Keratinocyte (primary cell): Measurements from ENCODE around the gene KIFC3. TPM values are rescaled to one million over a fixed set of nuclear protein-coding genes. Genes with fewer than 3 reads are reported as not detected.

ENCODE experiments used
- DNase-seq: peaks from one replicate; pipeline ENCODE4 v3.0.0-alpha.2; 2011; ENCODE audit warnings: low read depth, missing footprints, low spot score
- FAIRE-seq: peaks from 2 replicates; lab custom pipeline; 2011; peaks lifted over from hg19 to GRCh38; lab: Jason Lieb, UNC
- H2AFZ ChIP-seq: 2 replicates; pipeline ENCODE4 v1.6.0; 2012; ENCODE audit warnings: low read length, control low read depth, inconsistent platforms; ENCODE audit not compliant: control insufficient read depth
- H3K27ac ChIP-seq: 2 replicates; pipeline ENCODE4 v1.5.1; 2011; ENCODE audit warnings: low read length; ENCODE audit not compliant: control insufficient read depth, insufficient read depth
- H3K27me3 ChIP-seq: 3 replicates; pipeline ENCODE4 v1.6.0; 2011; ENCODE audit warnings: low read length; ENCODE audit not compliant: control insufficient read depth, insufficient read depth; ENCODE audit errors: extremely low read depth
- H3K36me3 ChIP-seq, 2 experiments: 2 replicates in 1 of 2; 3 replicates in 1 of 2; pipeline ENCODE4 v1.5.1; 2011; ENCODE audit warnings: low read length in 2 of 2, mild to moderate bottlenecking in 1 of 2; ENCODE audit not compliant: control insufficient read depth in 2 of 2, insufficient read depth in 2 of 2; ENCODE audit errors: extremely low read depth in 1 of 2
- H3K4me1 ChIP-seq: 3 replicates; pipeline ENCODE4 v1.5.1; 2011; ENCODE audit warnings: low read length; ENCODE audit not compliant: control insufficient read depth, insufficient read depth; ENCODE audit errors: extremely low read depth
- H3K4me2 ChIP-seq: 3 replicates; pipeline ENCODE4 v1.6.0; 2011; ENCODE audit warnings: low read depth, low read length; ENCODE audit not compliant: control insufficient read depth, insufficient read depth; ENCODE audit errors: extremely low read depth
- H3K4me3 ChIP-seq, 3 experiments: fragments of 200-600 bp in 1 of 3; sonication (generic) in 1 of 3; 2 replicates in 2 of 3; 3 replicates in 1 of 3; pipeline ENCODE4 v1.5.1; 2011 to 2016; ENCODE audit warnings: low read length in 3 of 3, mild to moderate bottlenecking in 3 of 3, control low read depth in 2 of 3, inconsistent platforms in 1 of 3, low read depth in 1 of 3, mixed read lengths in 1 of 3, mixed run types in 1 of 3, moderate library complexity in 1 of 3; ENCODE audit not compliant: control insufficient read depth in 2 of 3, insufficient read depth in 2 of 3; ENCODE audit errors: extremely low read depth in 1 of 3
- H3K79me2 ChIP-seq: 2 replicates; pipeline ENCODE4 v1.6.0; 2012; ENCODE audit warnings: low read length; ENCODE audit not compliant: control insufficient read depth, insufficient read depth
- H3K9ac ChIP-seq: 3 replicates; pipeline ENCODE4 v1.6.0; 2011; ENCODE audit warnings: low read length; ENCODE audit not compliant: control insufficient read depth, insufficient read depth; ENCODE audit errors: extremely low read depth
- H3K9me1 ChIP-seq: 3 replicates; pipeline ENCODE4 v1.6.0; 2011; ENCODE audit warnings: low read length; ENCODE audit not compliant: control insufficient read depth, insufficient read depth; ENCODE audit errors: extremely low read depth
- H3K9me3 ChIP-seq: 2 replicates; pipeline ENCODE4 v1.5.1; 2012; ENCODE audit warnings: low read depth, low read length; ENCODE audit not compliant: control insufficient read depth
- H4K20me1 ChIP-seq: 3 replicates; pipeline ENCODE4 v1.6.0; 2011; ENCODE audit warnings: low read length; ENCODE audit not compliant: control insufficient read depth, insufficient read depth; ENCODE audit errors: extremely low read depth
- EZH2 ChIP-seq: IDR thresholded peaks from one replicate; pipeline ENCODE4 v1.6.1; 2012; ENCODE audit warnings: inconsistent platforms, mild to moderate bottlenecking, low read length, moderate library complexity
- dilution Hi-C: fragments of 300-500 bp; cut with MboI; formaldehyde crosslinking; loops from one replicate; pipeline ENCODE4 v1.7.0; 2020; ENCODE audit warnings: low sequenced_read_pairs; ENCODE audit not compliant: extremely low pct_ligation_motif_present
- polyA plus RNA-seq, 5 experiments: library from polyadenylated mRNA; depleted of rRNA in 3 of 5; stranded (reverse) in 3 of 5; stranded (forward) in 1 of 5; unstranded in 1 of 5; fragments of >200 nt; gene quantifications; 1 replicate in 1 of 5; 2 replicates in 3 of 5; 3 replicates in 1 of 5; pipeline versions ENCODE4 v1.2.1 to v1.2.3, GENCODE V29; 2011 to 2012; ENCODE audit warnings: missing spikeins in 2 of 5, low read depth in 1 of 5, low replicate concordance in 1 of 5
- TF ChIP-seq, protein P1 (sequence below), 3 experiments: IDR thresholded peaks in 1 of 3; conservative IDR thresholded peaks in 1 of 3; optimal IDR thresholded peaks in 1 of 3; 2 replicates in 2 of 3; 3 replicates in 1 of 3; pipeline versions ENCODE3 to v1.5.1; 2011; ENCODE audit warnings: low read length in 3 of 3, mild to moderate bottlenecking in 3 of 3, moderate library complexity in 2 of 3, control low read depth in 1 of 3, inconsistent platforms in 1 of 3; ENCODE audit not compliant: insufficient read depth in 2 of 3; ENCODE audit errors: extremely low read depth in 1 of 3

KIFC3 gene
- polyA plus RNA-seq, 1 donor (not counting 4 experiments of a cell fraction or from before 2014, with no cell fraction given), result 22.7 TPM

DNA sequence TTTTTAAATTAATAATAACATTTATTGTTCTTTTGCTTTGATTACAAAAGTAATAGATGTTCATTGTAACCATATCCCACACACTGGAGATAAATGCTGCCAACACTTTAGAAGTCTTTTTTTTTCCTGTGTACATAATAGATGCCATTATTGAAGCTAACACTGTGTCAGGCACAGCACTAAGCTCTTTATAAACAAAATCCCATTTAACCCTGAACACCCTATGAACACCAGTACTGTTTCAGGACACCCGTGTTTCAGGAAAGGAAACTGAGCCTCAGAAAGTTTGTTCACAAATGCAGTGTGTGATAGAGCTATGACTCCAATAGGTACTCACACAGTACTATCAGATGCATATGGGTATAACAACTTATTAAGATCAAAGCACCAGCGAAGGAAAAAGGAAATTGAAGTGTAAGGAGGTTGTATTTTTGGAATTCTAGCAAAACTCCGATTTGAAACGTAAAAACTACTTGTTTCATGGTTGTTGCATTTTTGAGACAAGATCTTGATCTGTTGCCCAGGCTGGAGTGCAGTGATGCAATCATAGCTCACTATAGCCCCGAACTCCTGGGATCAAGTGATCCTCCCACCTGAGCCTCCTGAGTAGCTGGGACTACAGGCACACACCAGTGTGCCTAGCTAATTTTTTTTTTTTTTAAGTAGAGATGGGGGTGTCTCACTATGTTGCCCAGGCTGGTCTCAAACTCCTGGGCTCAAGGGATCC lies 2.0 kb upstream of the KIFC3 start:
- Histone ChIP-seq H3K4me3 (no peak overlapping the region), H3K27me3 (no peaks in the 10 kb centered on the region), H3K4me1 (peaks cover 59% of the 10 kb centered on the region), H3K9me3 (no peaks in the 10 kb centered on the region), H3K4me2 (no peak overlapping the region), H4K20me1 (no peaks in the 10 kb centered on the region), H3K9ac (no peak overlapping the region), H3K79me2 (peaks cover 24% of the 10 kb centered on the region), H3K36me3 (no peaks in the 10 kb centered on the region), H2AFZ (no peak overlapping the region), H3K27ac (no peak overlapping the region), H3K9me1 (no peaks in the 10 kb centered on the region)
- dilution Hi-C loops, result no loop called here
- DNase-seq (no peak), FAIRE-seq (no peak)
- TF ChIP-seq EZH2, result no peak
- TF ChIP-seq, protein P1, sequence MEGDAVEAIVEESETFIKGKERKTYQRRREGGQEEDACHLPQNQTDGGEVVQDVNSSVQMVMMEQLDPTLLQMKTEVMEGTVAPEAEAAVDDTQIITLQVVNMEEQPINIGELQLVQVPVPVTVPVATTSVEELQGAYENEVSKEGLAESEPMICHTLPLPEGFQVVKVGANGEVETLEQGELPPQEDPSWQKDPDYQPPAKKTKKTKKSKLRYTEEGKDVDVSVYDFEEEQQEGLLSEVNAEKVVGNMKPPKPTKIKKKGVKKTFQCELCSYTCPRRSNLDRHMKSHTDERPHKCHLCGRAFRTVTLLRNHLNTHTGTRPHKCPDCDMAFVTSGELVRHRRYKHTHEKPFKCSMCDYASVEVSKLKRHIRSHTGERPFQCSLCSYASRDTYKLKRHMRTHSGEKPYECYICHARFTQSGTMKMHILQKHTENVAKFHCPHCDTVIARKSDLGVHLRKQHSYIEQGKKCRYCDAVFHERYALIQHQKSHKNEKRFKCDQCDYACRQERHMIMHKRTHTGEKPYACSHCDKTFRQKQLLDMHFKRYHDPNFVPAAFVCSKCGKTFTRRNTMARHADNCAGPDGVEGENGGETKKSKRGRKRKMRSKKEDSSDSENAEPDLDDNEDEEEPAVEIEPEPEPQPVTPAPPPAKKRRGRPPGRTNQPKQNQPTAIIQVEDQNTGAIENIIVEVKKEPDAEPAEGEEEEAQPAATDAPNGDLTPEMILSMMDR (optimal IDR thresholded peaks at IDR 0.05 in 1 of 3, IDR thresholded peaks at IDR 0.05 in 1 of 3, conservative IDR thresholded peaks at IDR 0.05 in 1 of 3; ENCODE audit: extremely low read depth in 1 of 3, insufficient read depth in 2 of 3, low read length in 3 of 3), result no peak

DNA sequence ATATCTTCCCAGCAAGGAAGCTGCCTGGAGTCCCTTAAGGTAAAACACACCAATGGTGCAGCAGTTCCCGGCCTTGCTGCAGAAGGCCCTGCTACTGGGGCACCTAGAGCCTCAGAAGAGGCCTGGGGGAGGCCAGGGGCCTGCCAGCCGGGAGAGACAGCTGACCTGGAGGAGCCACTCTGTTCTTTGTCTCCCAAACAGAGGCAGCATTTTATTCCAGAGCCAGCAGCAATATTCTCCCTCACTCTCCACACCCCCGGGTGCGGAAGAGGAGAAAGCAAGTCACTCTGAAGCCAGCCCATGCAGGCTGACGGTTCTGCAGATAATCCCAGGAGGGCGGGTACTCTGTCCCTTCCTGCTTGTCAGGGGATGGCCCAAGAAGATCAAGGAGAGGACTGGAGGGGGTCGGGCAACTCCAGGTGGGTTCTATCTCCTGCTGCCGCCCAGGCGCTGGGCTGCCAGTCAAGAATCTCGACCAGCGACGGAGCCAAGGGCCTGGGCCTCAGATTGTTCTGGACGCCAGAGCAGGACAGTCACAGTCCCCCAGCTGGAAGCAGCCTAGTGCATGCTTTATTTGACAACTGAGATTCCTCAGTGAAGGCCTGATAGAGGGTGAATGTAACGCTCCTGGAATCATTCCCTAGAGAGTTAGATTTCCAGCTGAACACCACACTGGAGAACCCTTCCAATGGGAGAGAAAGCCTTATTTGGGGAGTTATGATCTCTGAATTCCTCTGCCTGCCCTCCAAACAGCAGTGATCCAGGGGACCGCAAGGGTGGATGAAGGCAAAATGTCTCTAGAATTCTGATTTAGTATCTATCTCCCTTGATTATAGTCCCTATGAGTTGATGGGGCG lies 1.1 kb upstream of the KIFC3 start:
- Histone ChIP-seq H4K20me1 (no peaks in the 10 kb centered on the region), H2AFZ (no peak overlapping the region), H3K4me1 (peaks cover 54% of the 10 kb centered on the region), H3K4me3 (no peak overlapping the region), H3K27ac (peak overlapping the region; percentile 77), H3K27me3 (no peaks in the 10 kb centered on the region), H3K4me2 (peak overlapping the region; percentile 96), H3K79me2 (peaks cover 27% of the 10 kb centered on the region), H3K9me3 (no peaks in the 10 kb centered on the region), H3K9me1 (no peaks in the 10 kb centered on the region), H3K36me3 (no peaks in the 10 kb centered on the region), H3K9ac (peak overlapping the region; percentile 83)
- no peak for DNase-seq
- no peak for FAIRE-seq
- no peak for TF ChIP-seq EZH2
- TF ChIP-seq, protein P1 (optimal IDR thresholded peaks at IDR 0.05 in 1 of 3, IDR thresholded peaks at IDR 0.05 in 1 of 3, conservative IDR thresholded peaks at IDR 0.05 in 1 of 3; ENCODE audit: extremely low read depth in 1 of 3, insufficient read depth in 2 of 3, low read length in 3 of 3), result no peak
- dilution Hi-C loops, result no loop called here
